GM12878 (cell line): ENCODE results near the gene CD163. TPM values are rescaled to one million over a fixed set of nuclear protein-coding genes. Genes with fewer than 3 reads are reported as not detected.

Source experiments
- ATAC-seq: fragments of 200-7000 bp; cut with Tn5 transposase; 3 replicates; pipeline ENCODE4 v1.9.1; 2020; ENCODE audit warnings: mild to moderate bottlenecking, moderate library complexity
- BruUV-seq: library from RNA; stranded (reverse); fragments of 400-500 nt; replicated peaks from 2 replicates; lab custom pipeline; 2021; lab: Mats Ljungman, UMichigan
- CTCF ChIA-PET: fragments of 300-600 bp; sonication (Branson Sonifier 250); formaldehyde crosslinking; extraction: SDS; loops from one replicate; lab custom pipeline; 2021; ENCODE audit warnings: inconsistent platforms; lab: Yijun Ruan, JAX
- POLR2A ChIA-PET: fragments of 350-600 bp; formaldehyde crosslinking; extraction: SDS; loops from one replicate; lab custom pipeline; 2021; ENCODE audit warnings: inconsistent platforms; lab: Charles Lee
- RAD21 ChIA-PET: fragments of 300-600 bp; sonication (Branson Sonifier 250); formaldehyde crosslinking; loops from one replicate; lab custom pipeline; 2023; ENCODE audit warnings: antibody characterized with exemption; ENCODE audit not compliant: unreplicated experiment; lab: Charles Lee
- SMC1A ChIA-PET: fragments of 300-600 bp; sonication (Branson Sonifier 250); formaldehyde crosslinking; loops from one replicate; lab custom pipeline; 2023; ENCODE audit not compliant: unreplicated experiment, uncharacterized antibody; lab: Charles Lee
- DNase-seq: peaks from one replicate; pipeline ENCODE4 v3.0.0-alpha.2; 2011; ENCODE audit warnings: low read depth, low spot score
- FAIRE-seq: peaks from 3 replicates; lab custom pipeline; 2011; peaks lifted over from hg19 to GRCh38; lab: Jason Lieb, UNC
- H2AFZ ChIP-seq: 2 replicates; pipeline ENCODE4 v1.6.0; 2011; ENCODE audit warnings: low read depth, low read length, control low read depth; ENCODE audit not compliant: control insufficient read depth
- H3K27ac ChIP-seq: 2 replicates; pipeline ENCODE4 v1.5.1; 2011; ENCODE audit warnings: control low read depth; ENCODE audit not compliant: control insufficient read depth, insufficient read depth
- H3K27me3 ChIP-seq, 2 experiments: replicated peaks in 1 of 2; 2 replicates each; pipeline versions ENCODE4 v1.6.0 to v1.6.1; 2011; ENCODE audit warnings: low read length in 1 of 2; ENCODE audit not compliant: control insufficient read depth in 2 of 2, insufficient read depth in 2 of 2
- H3K36me3 ChIP-seq, 2 experiments: 2 replicates each; pipeline ENCODE4 v1.5.1; 2011; ENCODE audit warnings: low read length in 1 of 2; ENCODE audit not compliant: control insufficient read depth in 2 of 2, insufficient read depth in 2 of 2
- H3K4me1 ChIP-seq: 2 replicates; pipeline ENCODE4 v1.6.1; 2011; ENCODE audit warnings: mild to moderate bottlenecking, low read length, moderate library complexity, mixed read lengths; ENCODE audit not compliant: control insufficient read depth, insufficient read depth
- H3K4me2 ChIP-seq: 2 replicates; pipeline ENCODE4 v1.6.0; 2011; ENCODE audit warnings: control low read depth; ENCODE audit not compliant: control insufficient read depth, insufficient read depth
- H3K4me3 ChIP-seq: fragments of 200-600 bp; sonication (generic); 2 replicates; pipeline ENCODE4 v1.5.1; 2016
- H3K79me2 ChIP-seq: 2 replicates; pipeline ENCODE4 v1.6.0; 2011; ENCODE audit warnings: low read length; ENCODE audit not compliant: control insufficient read depth, insufficient read depth
- H3K9ac ChIP-seq: 2 replicates; pipeline ENCODE4 v1.8.0; 2011; ENCODE audit warnings: low read length, control low read depth, mixed read lengths; ENCODE audit not compliant: control insufficient read depth, insufficient read depth
- H3K9me3 ChIP-seq: replicated peaks from 3 replicates; pipeline ENCODE4 v1.5.1; 2011; ENCODE audit warnings: mild to moderate bottlenecking, low read length; ENCODE audit not compliant: control insufficient read depth, insufficient read depth
- H4K20me1 ChIP-seq: 2 replicates; pipeline ENCODE4 v1.6.0; 2011; ENCODE audit not compliant: control insufficient read depth, insufficient read depth
- CBX3 ChIP-seq: fragments of 200-600 bp; sonication (generic); IDR thresholded peaks from 2 replicates; pipeline ENCODE4 v1.6.1; 2016; ENCODE audit warnings: low read depth, borderline replicate concordance
- EED ChIP-seq: sonication (generic); IDR thresholded peaks from 2 replicates; pipeline ENCODE4 v1.6.1; 2016; ENCODE audit warnings: antibody characterized with exemption, low read depth
- LARP7 ChIP-seq: fragments of 450-650 bp; IDR thresholded peaks from 2 replicates; pipeline ENCODE4 v1.6.1; 2017; ENCODE audit warnings: mild to moderate bottlenecking
- PAX8 ChIP-seq: fragments of 450-650 bp; IDR thresholded peaks from 2 replicates; pipeline ENCODE4 v1.6.1; 2017; ENCODE audit warnings: mild to moderate bottlenecking, moderate library complexity
- RCOR1 ChIP-seq: conservative IDR thresholded peaks from 2 replicates; pipeline ENCODE4 v1.6.1; 2012; ENCODE audit warnings: low read depth, low read length, improper control_type of control experiment
- RUNX3 ChIP-seq: IDR thresholded peaks from 2 replicates; pipeline ENCODE4 v1.6.1; 2012; ENCODE audit warnings: low read length, inconsistent platforms
- TAF1 ChIP-seq: IDR thresholded peaks from 2 replicates; pipeline ENCODE4 v1.6.1; 2011; ENCODE audit warnings: mild to moderate bottlenecking, low read depth, low read length, borderline replicate concordance
- WGBS: methylation state at CpG from one replicate; pipeline ENCODE4 v1.1.6; 2016; ENCODE audit warnings: low lambda C conversion rate; ENCODE audit not compliant: insufficient replicate concordance, insufficient coverage; ENCODE audit errors: missing lambda C conversion rate; 5-methylcytosine and 5-hydroxymethylcytosine counted together
- in situ Hi-C: fragments of 300-500 bp; cut with MboI; formaldehyde crosslinking; loops from 9 replicates; pipeline ENCODE4 v1.14.3; 2018; ENCODE audit warnings: mixed read lengths
- intact Hi-C: fragments of 100-400 bp; cut with micrococcal nuclease; formaldehyde crosslinking; loops from one replicate; pipeline ENCODE4 v1.14.2; 2022; ENCODE audit not compliant: unreplicated experiment
- polyA plus RNA-seq, 11 experiments: library from polyadenylated mRNA; depleted of rRNA in 4 of 11; unstranded in 6 of 11; stranded (reverse) in 5 of 11; fragments of >200 nt; fragmentation: Nextera tagmentation in 4 of 11; fragmentation: Illumina TruSeq in 1 of 11; extraction: Ambion mirVana in 4 of 11; extraction: Trizol in 1 of 11; gene quantifications; 1 replicate in 1 of 11; 2 replicates in 10 of 11; pipeline versions ENCODE4 v1.2.1 to v1.2.3, GENCODE V29; 2011 to 2016; ENCODE audit warnings: inconsistent platforms in 2 of 11, missing spikeins in 2 of 11, low read depth in 1 of 11
- total RNA-seq, 4 experiments: library from RNA; depleted of rRNA in 3 of 4; stranded (reverse); fragments of >200 nt in 3 of 4; fragmentation: Illumina TruSeq in 1 of 4; extraction: Trizol in 1 of 4; gene quantifications; 2 replicates each; pipeline versions ENCODE4 v1.2.1 to v1.2.3, GENCODE V29; 2013 to 2021
- TF ChIP-seq, protein P1 (sequence below): IDR thresholded peaks from 2 replicates; pipeline ENCODE4 v1.6.1; 2011; ENCODE audit warnings: low read depth, low read length, improper control_type of control experiment, borderline replicate concordance

Gene CD163
- total and polyA plus RNA-seq, 10 of the 15 experiments (the other 5 are each of a cell fraction or from before 2014, with no cell fraction given), result 0.74 TPM; not detected in 9

GRCh38 chr12:7495136-7495535 is 8.4 kb downstream of the CD163 start:
- no peak overlapping the region for H3K27ac ChIP-seq
- no peaks in the 10 kb centered on the region for H3K4me1 ChIP-seq
- H4K20me1 ChIP-seq, result no peaks in the 10 kb centered on the region
- BruUV-seq, result no TSS peak
- H3K4me2 ChIP-seq, result no peak overlapping the region
- 29% methylated on average over 3 of the region's 3 CpGs for WGBS
- H2AFZ ChIP-seq, result no peak overlapping the region
- ChIA-PET SMC1A (interaction anchor here (1.8 kb wide), 1 partner anchor 17 kb away, joined by 4 read pairs; no protein-coding TSS in a partner anchor), CTCF (no interaction called here), RAD21 (no interaction called here), POLR2A (no interaction called here)
- in situ Hi-C loops, result no loop called here
- no peaks in the 10 kb centered on the region for H3K9me3 ChIP-seq
- no peaks in the 10 kb centered on the region for H3K27me3 ChIP-seq
- no peaks in the 10 kb centered on the region for H3K36me3 ChIP-seq
- intact Hi-C loops, result no loop called here
- DNase-seq (no peak), ATAC-seq (no peak), FAIRE-seq (no peak)
- TF ChIP-seq LARP7 (no peak), CBX3 (no peak), PAX8 (no peak), TAF1 (no peak), EED (no peak)
- no peak overlapping the region for H3K9ac ChIP-seq
- no peak overlapping the region for H3K4me3 ChIP-seq
- no peaks in the 10 kb centered on the region for H3K79me2 ChIP-seq

- Histone ChIP-seq H3K27ac (no peak overlapping the region), H3K9me3 (no peaks in the 10 kb centered on the region), H3K4me2 (no peak overlapping the region), H3K4me1 (no peaks in the 10 kb centered on the region), H2AFZ (no peak overlapping the region), H3K9ac (no peak overlapping the region), H3K4me3 (no peak overlapping the region), H3K27me3 (no peaks in the 10 kb centered on the region), H4K20me1 (no peaks in the 10 kb centered on the region), H3K79me2 (no peaks in the 10 kb centered on the region), H3K36me3 (no peaks in the 10 kb centered on the region)
- ChIA-PET POLR2A (no interaction called here), SMC1A (no interaction called here), RAD21 (no interaction called here), CTCF (no interaction called here)
- in situ Hi-C loops, result no loop called here
- BruUV-seq, result no TSS peak
- TF ChIP-seq RUNX3, result no peak
- TF ChIP-seq RCOR1, result no peak
- TF ChIP-seq, protein P1, sequence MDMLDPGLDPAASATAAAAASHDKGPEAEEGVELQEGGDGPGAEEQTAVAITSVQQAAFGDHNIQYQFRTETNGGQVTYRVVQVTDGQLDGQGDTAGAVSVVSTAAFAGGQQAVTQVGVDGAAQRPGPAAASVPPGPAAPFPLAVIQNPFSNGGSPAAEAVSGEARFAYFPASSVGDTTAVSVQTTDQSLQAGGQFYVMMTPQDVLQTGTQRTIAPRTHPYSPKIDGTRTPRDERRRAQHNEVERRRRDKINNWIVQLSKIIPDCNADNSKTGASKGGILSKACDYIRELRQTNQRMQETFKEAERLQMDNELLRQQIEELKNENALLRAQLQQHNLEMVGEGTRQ, result no peak
- ATAC-seq (no peak), FAIRE-seq (no peak), DNase-seq (no peak)
- intact Hi-C loops, result no loop called here
- WGBS, result 28% methylated on average over 3 of the region's 3 CpGs
These were observed 10.6 kb downstream of the CD163 start for GRCh38 chr12:7493006-7493405.
